ENCODE results near the gene ORC4. TPM values are rescaled to one million over a fixed set of nuclear protein-coding genes. Genes with fewer than 3 reads are reported as not detected.
A peak's percentile ranks its signal among the peaks of the same experiment; 100 is the strongest.

ORC4 gene
- total RNA-seq, 1 experiment from 2014 or later, result 72.9 TPM

GRCh38 chr2:147999126-147999525 is 21.4 kb downstream of the ORC4 start:
- Histone ChIP-seq H2BK15ac (ENCODE audit: low read depth, low read length) (no peak overlapping the region), H3K79me1 (ENCODE audit: insufficient read depth, low read depth, low read length, poor library complexity, severe bottlenecking) (peaks cover 3% of the 10 kb centered on the region), H2BK12ac (ENCODE audit: insufficient read length, low read depth, low read length) (no peak overlapping the region), H4K20me1 (ENCODE audit: control insufficient read depth, insufficient read depth, insufficient read length) (no peaks in the 10 kb centered on the region), H2BK5ac (ENCODE audit: insufficient read length, low read length) (no peak overlapping the region), H4K8ac (replicated peaks; ENCODE audit: insufficient read length, low read depth, low read length) (no peak overlapping the region), H3K4ac (ENCODE audit: low read depth, low read length) (no peak overlapping the region), H3K9ac (ENCODE audit: extremely low read depth, insufficient read length, low read length) (no peak overlapping the region), H4K91ac (ENCODE audit: insufficient read length, low read depth, low read length) (no peak overlapping the region), H3K4me2 (ENCODE audit: insufficient read depth, insufficient read length, low read length) (no peak overlapping the region), H3T11ph (ENCODE audit: low read length) (no peak overlapping the region), H2BK120ac (ENCODE audit: low read depth, low read length, poor library complexity, severe bottlenecking) (no peak overlapping the region), H3K79me2 (ENCODE audit: insufficient read depth, low read length) (peaks cover 22% of the 10 kb centered on the region; the same call in 1 of the 2 replicates), H3K23ac (ENCODE audit: insufficient read length, low read depth, low read length) (no peak overlapping the region), H3K27me3 (ENCODE audit: insufficient read depth, low read length) (no peaks in the 10 kb centered on the region), H2AFZ (ENCODE audit: low read length) (no peak overlapping the region), H3K14ac (ENCODE audit: insufficient read depth, low read length) (no peak overlapping the region), H3K23me2 (ENCODE audit: insufficient read length, low read depth, low read length, poor library complexity, severe bottlenecking) (no peaks in the 10 kb centered on the region), H3K27ac (ENCODE audit: insufficient read length, low read depth, low read length) (no peak overlapping the region), H3K18ac (ENCODE audit: insufficient read length, low read depth, low read length) (no peak overlapping the region), H3K9me3 (ENCODE audit: control insufficient read depth, low read depth, low read length) (no peaks in the 10 kb centered on the region), H3K4me1 (ENCODE audit: insufficient read depth, low read length) (peaks cover 2% of the 10 kb centered on the region; the same call in 1 of the 2 replicates), H3K56ac (ENCODE audit: insufficient read length, low read depth, low read length) (no peak overlapping the region), H2BK20ac (ENCODE audit: low read depth, low read length, poor library complexity, severe bottlenecking) (no peak overlapping the region), H2AK5ac (ENCODE audit: insufficient read length, low read length) (no peak overlapping the region), H4K5ac (ENCODE audit: insufficient read length, low read depth, low read length) (no peak overlapping the region)
- no peaks in the 10 kb centered on the region for H3K27me3 Mint-ChIP-seq (ENCODE audit: low read depth)
- H3K36me3 Mint-ChIP-seq (ENCODE audit: insufficient read depth in 1 of 3, low read depth in 3 of 3), result peaks cover 41 to 60% (median 49%) of the 10 kb centered on the region in 3 experiments
- TF ChIP-seq CTCF (conservative IDR thresholded peaks at IDR 0.05), result no peak
- peaks cover 29 to 32% of the 10 kb centered on the region in 2 experiments for H3K9me3 Mint-ChIP-seq
- no CpG with 5 or more reads among the region's 2 CpGs for WGBS (ENCODE audit: extremely low coverage, insufficient read length, low lambda C conversion rate)
- DNase-seq, result no peak
- peak overlapping the region; percentile 11 to 74 (median 48); a peak in 2 of 7 replicates for H3K27ac Mint-ChIP-seq
- H3K4me3 Mint-ChIP-seq, result no peak overlapping the region
- H3K4me1 Mint-ChIP-seq, result peaks cover 33 to 40% of the 10 kb centered on the region in 2 experiments
